GM18526 (cell line): ENCODE results near the gene PKHD1.

Experiments used
- POLR2A ChIP-seq: IDR thresholded peaks from 3 replicates; pipeline ENCODE4 v1.6.1; 2011; ENCODE audit not compliant: insufficient read length; ENCODE audit errors: extremely low read depth

PKHD1 gene, protein sequence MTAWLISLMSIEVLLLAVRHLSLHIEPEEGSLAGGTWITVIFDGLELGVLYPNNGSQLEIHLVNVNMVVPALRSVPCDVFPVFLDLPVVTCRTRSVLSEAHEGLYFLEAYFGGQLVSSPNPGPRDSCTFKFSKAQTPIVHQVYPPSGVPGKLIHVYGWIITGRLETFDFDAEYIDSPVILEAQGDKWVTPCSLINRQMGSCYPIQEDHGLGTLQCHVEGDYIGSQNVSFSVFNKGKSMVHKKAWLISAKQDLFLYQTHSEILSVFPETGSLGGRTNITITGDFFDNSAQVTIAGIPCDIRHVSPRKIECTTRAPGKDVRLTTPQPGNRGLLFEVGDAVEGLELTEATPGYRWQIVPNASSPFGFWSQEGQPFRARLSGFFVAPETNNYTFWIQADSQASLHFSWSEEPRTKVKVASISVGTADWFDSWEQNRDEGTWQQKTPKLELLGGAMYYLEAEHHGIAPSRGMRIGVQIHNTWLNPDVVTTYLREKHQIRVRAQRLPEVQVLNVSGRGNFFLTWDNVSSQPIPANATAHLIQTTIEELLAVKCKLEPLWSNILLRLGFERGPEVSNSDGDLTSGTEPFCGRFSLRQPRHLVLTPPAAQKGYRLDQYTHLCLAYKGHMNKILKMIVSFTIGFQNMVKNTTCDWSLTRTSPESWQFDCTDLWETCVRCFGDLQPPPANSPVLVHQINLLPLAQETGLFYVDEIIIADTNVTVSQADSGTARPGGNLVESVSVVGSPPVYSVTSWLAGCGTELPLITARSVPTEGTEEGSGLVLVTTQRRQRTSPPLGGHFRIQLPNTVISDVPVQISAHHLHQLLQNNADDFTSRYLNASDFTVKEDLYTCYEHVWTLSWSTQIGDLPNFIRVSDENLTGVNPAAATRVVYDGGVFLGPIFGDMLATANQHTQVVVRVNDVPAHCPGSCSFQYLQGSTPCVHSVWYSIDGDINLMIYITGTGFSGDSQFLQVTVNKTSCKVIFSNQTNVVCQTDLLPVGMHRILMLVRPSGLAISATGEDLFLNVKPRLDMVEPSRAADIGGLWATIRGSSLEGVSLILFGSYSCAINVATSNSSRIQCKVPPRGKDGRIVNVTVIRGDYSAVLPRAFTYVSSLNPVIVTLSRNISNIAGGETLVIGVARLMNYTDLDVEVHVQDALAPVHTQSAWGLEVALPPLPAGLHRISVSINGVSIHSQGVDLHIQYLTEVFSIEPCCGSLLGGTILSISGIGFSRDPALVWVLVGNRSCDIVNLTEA (N-terminal part only)

DNA sequence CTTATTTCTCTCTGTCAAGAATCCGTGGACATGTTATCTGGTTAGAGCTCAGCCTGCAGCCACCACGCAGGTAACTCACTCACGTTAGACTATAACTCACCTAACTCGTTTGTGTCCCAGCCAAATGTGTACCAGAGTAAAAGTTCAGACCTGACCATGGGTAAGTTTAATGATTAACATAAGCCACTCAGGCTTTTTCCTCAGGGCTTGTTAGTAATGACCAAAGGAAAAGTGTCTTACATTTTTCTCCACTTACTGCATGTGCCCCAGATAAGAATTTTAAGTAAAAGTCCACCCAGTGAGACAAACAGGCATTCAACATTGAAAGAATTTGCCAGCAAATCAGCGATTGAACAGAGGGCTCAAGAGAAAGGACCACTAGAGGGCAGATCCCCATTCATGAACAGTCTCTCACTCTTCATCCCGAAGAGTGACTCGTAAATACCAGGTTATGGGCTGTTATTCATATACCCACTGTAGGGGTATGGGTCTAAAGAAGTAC lies at the start of gene PKHD1:
Gene PKHD1 (minus strand): TSS at position 116 of the 502 bp plus-strand sequence. CDS start 2,680 bp downstream, outside the sequence.
- TF ChIP-seq POLR2A = no peak

DNA sequence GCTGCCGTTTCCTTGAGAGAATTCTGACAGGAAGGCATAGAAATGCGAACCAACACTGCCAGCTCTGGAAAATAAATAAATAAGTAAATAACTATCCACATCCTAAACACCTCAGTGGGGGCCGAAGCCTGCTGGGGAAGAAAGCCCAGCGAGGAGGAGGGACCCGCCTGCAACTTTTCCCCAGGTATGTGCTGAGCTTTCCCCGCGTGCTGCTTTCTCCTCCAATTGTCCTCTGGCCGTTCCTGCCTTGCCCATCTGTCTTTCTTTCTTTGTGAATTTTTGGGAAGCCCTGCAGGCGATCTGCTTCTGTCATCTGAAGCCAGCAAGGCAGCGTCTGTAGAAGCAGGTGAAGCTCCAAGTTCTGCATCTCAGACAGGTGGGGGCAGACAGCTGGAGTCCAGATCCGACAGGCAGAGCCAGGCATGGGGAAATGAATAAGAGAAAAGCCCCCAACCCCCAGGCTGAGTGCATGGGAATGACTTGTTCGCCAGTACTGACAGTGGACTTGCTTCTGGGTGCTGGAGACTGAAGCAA lies 49.6 kb upstream of the PKHD1 start:
- no peak for TF ChIP-seq POLR2A

DNA sequence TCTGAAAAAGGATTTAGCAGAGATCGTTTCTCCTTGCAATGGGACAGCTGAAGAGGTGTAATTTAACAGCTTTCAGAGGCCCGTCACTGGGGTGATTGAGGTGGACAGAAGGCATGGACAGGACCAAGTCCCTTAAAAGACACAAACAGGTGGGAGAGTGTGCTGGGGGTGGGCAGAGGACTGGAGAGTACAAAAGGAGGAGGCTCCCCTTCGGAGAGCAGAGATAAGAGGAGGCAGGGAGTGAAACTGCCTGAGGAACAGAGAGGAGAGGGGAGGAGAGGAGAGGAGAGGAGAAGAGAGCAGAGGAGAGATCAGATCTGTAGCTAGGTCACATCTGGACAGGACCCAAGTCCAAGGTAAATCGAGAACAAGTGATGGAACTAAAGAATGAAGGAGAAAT lies 48.6 kb upstream of the PKHD1 start:
- no peak for TF ChIP-seq POLR2A

DNA sequence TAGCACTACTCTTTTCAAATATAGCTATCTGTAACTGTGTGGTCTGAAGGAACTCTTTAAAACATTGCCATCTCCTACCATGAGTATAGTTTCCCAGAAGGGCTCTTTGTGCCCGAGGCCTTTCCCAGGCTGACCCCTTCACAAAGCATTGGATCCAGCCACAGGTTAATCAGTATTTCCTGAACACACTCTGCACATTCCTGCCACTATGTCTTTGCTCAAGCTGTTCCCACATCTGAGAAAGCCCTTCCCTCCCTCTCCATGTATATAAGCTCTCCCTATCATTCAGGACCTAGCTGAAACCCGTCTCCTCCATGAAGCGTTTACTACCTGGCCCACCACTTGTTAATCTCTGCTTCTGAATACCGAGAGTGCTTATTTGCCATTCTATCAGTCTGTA lies 47.8 kb upstream of the PKHD1 start:
- no peak for TF ChIP-seq POLR2A

DNA sequence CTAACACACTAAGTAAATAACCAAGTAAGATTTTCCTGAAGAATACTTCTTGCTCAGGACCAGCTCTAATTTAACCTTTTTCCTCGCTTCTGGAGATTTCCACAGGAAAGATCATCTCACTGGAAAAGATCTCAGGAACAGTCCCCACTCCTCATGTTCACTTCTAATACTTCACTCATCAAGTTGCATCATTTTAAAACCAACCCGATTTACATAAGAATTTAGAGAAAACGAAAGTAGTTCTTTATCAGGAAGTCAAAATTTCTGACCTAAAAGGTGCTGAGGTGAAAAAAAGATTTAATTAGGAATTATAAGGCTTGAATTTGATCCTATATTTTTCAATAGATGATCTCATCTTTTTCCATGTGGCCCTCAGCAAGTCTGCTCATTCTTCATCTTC lies 46.6 kb upstream of the PKHD1 start:
- TF ChIP-seq POLR2A = no peak

DNA sequence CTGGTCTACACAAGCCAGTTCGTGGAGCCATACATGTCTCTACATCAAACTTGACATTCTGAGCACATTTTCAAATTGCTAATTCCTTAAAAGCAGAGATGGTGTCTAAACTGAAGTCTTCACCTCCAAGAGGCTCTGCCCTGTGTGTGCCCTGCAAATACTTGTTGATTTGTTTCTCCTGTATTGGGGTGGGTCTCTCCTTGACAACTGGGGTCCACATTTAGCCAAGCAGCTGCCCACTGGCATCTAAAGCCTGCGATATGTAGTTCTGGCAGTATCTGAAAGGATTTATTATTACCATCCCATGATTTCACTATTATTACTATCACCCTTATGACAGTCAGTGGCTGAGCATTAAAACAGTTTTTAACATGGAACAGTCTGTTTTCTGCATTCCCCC lies 45.9 kb upstream of the PKHD1 start:
- no peak for TF ChIP-seq POLR2A

DNA sequence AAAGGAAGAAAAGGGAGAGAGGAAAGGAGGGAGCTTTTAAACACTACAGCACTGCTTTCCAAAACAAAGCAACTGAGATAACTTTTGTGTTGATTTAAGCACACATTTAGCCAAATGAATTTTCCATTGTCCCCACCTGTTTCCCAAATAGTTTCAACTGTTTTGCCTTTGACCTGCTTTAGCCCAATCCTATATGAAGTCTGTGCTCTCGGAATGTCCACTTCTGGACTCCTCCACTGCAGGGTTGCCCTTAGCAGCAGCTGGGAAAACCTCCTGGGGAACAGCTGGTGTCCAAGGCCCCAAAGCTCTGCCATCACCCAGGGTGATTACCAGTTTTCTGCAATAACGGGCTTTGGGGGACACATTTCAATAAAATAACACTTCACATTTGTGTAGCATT lies 44.9 kb upstream of the PKHD1 start:
- TF ChIP-seq POLR2A = no peak

DNA sequence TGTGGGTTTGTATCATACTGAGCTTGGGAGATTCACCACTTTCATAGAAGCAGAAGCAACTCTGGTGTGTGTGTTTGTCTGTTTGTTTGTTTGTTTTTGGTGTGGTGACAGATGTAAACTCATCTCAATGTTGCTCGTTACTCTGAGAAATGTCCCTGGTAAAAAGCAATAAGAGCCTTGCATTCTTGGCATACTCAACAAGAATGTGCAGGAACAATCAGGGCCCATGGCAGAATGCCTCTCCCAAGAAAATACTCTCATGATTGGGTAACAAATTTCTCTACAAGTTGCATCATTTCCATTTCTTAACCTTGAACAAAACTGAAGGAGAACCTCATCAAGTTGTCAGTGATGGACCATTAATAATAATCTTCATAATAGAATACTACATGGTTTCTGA lies 43.0 kb upstream of the PKHD1 start:
- no peak for TF ChIP-seq POLR2A

DNA sequence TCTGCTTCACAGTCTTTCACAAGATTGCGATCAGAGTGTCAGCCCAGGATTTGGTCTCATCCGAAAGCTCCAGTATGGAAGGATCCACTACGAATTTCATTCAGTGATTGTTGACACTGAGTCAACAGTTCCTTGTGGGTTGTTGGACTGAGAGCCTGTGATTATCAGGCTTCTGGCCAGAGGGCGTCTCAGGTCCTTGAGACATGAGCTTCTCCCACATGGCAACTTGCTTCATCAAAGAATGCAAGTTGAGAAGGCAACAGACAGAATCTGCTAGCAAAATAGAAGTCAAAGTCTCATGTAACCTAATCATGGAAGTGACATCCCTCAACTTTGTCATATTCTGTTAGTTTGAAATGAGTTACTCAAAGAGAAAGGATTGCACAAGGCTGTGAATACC lies 40.5 kb upstream of the PKHD1 start:
- no peak for TF ChIP-seq POLR2A

DNA sequence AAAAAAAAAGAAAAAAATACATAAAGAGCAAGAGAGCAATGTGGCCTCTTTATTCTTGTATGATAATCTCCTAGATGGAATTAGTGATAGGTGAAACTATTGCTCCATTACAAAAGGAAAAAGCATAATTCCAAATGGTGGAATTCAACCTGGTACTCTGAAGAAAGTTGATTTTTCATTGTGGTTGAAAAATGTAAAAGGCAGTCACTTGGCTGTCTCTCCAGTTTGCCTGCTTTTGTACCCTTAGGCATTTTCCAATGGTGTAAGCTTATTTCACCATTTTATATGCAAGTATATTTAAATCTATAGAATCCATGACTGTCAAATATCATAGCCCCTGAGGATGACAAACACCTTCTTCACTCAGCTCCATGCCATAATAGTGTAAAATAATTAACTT lies 38.8 kb upstream of the PKHD1 start:
- TF ChIP-seq POLR2A = no peak

DNA sequence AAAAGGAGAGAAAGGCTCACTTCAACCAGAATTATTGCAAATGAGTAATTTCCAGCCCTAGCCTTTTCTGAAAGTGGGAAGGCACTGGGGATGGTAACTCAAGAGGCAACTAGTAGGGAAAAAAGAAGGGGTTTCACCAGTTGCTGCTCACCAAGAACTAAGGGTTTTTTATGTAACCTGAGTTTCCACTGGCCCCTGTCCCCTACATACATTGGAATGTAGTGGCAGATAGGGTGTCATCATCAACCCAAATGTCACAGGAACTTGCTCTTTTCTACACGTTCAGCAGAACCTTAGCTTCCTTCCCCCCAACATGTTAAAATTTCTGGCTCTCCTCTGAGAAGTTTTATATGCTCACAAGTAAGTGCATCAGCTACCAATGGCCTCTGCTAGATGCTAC lies 38.2 kb upstream of the PKHD1 start:
- no peak for TF ChIP-seq POLR2A

DNA sequence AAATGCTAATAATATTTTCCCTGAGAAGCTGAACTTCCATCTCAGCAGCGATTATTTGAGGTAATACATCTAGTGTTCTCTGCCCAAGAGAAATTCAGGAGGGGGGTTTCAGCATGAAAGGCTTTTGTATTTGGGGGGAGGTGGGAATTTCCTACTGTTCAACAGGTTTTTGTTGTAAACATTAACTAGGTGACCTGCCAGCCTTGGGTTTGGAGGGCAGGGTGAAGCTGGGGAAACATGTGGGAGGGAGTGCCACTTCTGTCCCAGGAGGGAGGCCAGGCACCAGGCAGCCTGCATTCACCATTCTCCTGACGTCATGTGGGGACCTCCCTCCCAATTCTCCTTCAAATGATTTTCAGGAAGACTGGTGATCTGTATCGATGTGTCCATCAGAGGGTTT lies 37.7 kb upstream of the PKHD1 start:
- no peak for TF ChIP-seq POLR2A

DNA sequence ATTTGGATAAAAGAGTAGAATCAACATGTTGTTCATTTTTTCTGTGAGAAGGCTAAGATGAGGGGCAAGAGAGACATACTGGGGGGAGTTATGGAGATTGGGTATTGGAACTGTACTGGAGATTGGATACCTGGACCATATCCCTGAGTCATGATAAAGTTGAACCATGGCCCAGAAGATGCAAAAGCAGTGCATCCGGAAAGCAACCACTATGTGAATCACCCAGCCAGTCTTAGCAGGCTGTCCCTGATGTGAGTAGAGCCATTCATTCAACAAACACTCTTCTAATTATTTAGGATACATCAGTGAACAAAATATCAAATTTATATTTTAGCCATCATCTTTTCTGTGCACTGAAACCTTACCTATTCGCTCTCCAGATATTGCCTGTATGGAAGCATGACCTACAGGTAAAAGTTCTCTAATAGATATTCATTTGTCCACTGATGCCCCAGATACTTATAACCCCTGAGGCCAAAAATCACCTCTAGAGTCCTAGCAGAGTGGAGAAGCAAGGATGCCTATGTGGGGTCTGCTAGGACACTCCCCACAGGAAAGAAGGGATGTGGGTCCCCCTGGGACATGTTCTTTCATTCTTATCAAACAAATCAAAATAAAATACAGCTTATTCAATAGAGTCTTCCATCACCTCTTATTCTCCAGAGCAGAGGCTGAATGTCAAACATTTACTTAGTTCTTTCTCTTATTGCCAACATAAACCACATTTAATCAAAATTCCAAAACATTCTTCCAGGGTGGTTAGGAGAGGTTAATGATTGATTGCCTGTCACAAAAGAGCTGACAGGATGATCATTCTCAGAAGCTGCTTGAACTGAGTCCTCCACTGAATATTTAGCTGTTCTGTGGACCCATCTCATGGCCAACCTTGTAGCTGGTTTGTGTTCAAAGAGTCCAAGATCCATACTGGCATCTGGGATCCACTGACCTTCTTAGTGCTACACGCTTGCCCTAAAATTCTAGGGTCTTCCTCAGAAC lies 37.0 kb upstream of the PKHD1 start:
- no peak for TF ChIP-seq POLR2A

DNA sequence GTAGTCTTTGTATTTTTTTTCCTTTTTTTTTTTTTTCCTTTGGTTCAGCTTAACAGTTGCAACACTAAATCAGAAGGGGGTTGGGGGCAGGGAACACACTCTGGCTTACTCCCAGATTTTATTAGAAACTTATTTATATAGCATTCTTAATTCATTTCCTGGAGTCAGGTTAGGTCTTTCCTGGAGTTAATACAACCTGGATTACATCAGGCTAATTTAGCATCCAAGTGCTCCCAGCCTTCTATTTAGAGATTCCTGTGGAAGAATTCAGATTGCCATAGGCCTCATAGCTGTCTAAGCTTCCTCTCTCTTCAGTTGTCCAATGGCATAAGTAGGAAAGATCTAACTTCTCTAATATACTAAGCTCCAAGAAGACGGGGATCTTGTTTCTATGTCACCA lies 35.8 kb upstream of the PKHD1 start:
- no peak for TF ChIP-seq POLR2A
